Sigmoid colon (tissue), 7 donors: ENCODE results near the gene SHF. TPM values are rescaled to one million over a fixed set of nuclear protein-coding genes. Genes with fewer than 3 reads are reported as not detected.

Experiments used
- DNase-seq: peaks from one replicate; pipeline ENCODE4 v3.0.0-alpha.2; 2019
- H3K27ac ChIP-seq, 4 donors: fragments of 200-600 bp; sonication (generic); one replicate each; pipeline ENCODE4 v1.5.1; 2016 to 2019; ENCODE audit warnings: mild to moderate bottlenecking in 1 of 4
- H3K27me3 ChIP-seq, 3 donors: fragments of 200-600 bp; sonication (generic); one replicate each; pipeline ENCODE4 v1.5.1; 2019; ENCODE audit warnings: mild to moderate bottlenecking in 1 of 3
- H3K36me3 ChIP-seq, 4 donors: fragments of 200-600 bp; sonication (generic); one replicate each; pipeline ENCODE4 v1.5.1; 2016 to 2019
- H3K4me1 ChIP-seq, 4 donors: fragments of 200-600 bp; sonication (generic); one replicate each; pipeline ENCODE4 v1.5.1; 2017 to 2019
- H3K4me3 ChIP-seq, 4 donors: fragments of 200-600 bp; sonication (generic); one replicate each; pipeline ENCODE4 v1.5.1; 2017 to 2019; ENCODE audit warnings: mild to moderate bottlenecking in 2 of 4, moderate library complexity in 1 of 4
- H3K9me3 ChIP-seq, 4 donors: fragments of 200-600 bp in 3 of 4; sonication (generic) in 3 of 4; one replicate each; pipeline versions ENCODE4 v1.5.1 to v1.6.1; 2013 to 2019
- CTCF ChIP-seq, 4 experiments: fragments of 450-650 bp in 3 of 4; fragments of 200-600 bp in 1 of 4; IDR thresholded peaks; one replicate each; pipeline ENCODE4 v1.5.1; 2016 to 2019; ENCODE audit warnings: antibody characterized with exemption in 4 of 4, mild to moderate bottlenecking in 3 of 4, moderate library complexity in 2 of 4
- EP300 ChIP-seq, 4 donors: sonication (generic); formaldehyde crosslinking; IDR thresholded peaks; one replicate each; pipeline ENCODE4 v1.6.1; 2017; ENCODE audit warnings: antibody characterized with exemption in 4 of 4
- POLR2A ChIP-seq, 2 donors: fragments of 450-650 bp; IDR thresholded peaks; one replicate each; pipeline ENCODE4 v1.6.1; 2016; ENCODE audit warnings: antibody characterized with exemption in 2 of 2, mild to moderate bottlenecking in 2 of 2, moderate library complexity in 2 of 2
- POLR2AphosphoS5 ChIP-seq, 4 donors: sonication (generic); formaldehyde crosslinking; IDR thresholded peaks; one replicate each; pipeline ENCODE4 v1.6.1; 2017; ENCODE audit warnings: antibody characterized with exemption in 4 of 4
- WGBS, 2 donors: extraction: QIAGEN DNeasy Blood & Tissue Kit; methylation state at CpG; one replicate each; pipeline ENCODE4 v1.1.7; 2013; 5-methylcytosine and 5-hydroxymethylcytosine counted together
- intact Hi-C: fragments of 100-400 bp; cut with DNase I; formaldehyde crosslinking; loops from one replicate; pipeline ENCODE4 v1.15.1; 2023
- polyA plus RNA-seq, 3 donors: library from polyadenylated mRNA; stranded (reverse); fragments of 200-250 nt; gene quantifications; one replicate each; pipeline ENCODE4 v1.2.3, GENCODE V29; 2013
- total RNA-seq, 4 donors: library from RNA; depleted of rRNA; stranded (reverse); fragments of >200 nt; gene quantifications; one replicate each; pipeline ENCODE4 v1.1.0, GENCODE V29; 2016
- donor health status: healthy with polysubstance abuse.
- donor health status: Bipolar disorder and iron deficiency.
- donor health status: healthy.

SHF gene
- total and polyA plus RNA-seq, 7 donors: 3.5 to 28.5 (median 13.2) TPM

GRCh38 chr15:45200001-45200798 is 12.4 kb upstream of the SHF start:
- H3K4me3 ChIP-seq: peak overlapping the region; percentile 54 to 62 (median 60)
- H3K4me1 ChIP-seq: peaks cover 0 to 17% (median 7%) of the 10 kb centered on the region in 4 donors
- peak overlapping the region; percentile 93 to 98 (median 96) for H3K27ac ChIP-seq
- H3K36me3 ChIP-seq: no peaks in the 10 kb centered on the region
- no peaks in the 10 kb centered on the region for H3K27me3 ChIP-seq
- intact Hi-C loops: loop anchor here (2.0 to 5.0 kb wide), 4 partner anchors 79 to 435 kb away; partner anchors contain the start of genes GATM and SQOR
- DNase-seq: peak; percentile 98
- peak; percentile 93 to 96 (median 95) for TF ChIP-seq POLR2AphosphoS5 (IDR thresholded peaks at IDR 0.05)
- TF ChIP-seq CTCF (IDR thresholded peaks at IDR 0.05): no peak
- TF ChIP-seq POLR2A (IDR thresholded peaks at IDR 0.05): peak; percentile 86 to 91
- H3K9me3 ChIP-seq: no peaks in the 10 kb centered on the region
- 0% methylated on average over 34 of the region's 34 CpGs for WGBS, 2 donors

GRCh38 chr15:45199136-45199810 is 11.5 kb upstream of the SHF start:
- peak overlapping the region; percentile 93 to 98 (median 96) for H3K27ac ChIP-seq
- intact Hi-C loops: loop anchor here (10.0 kb wide), 1 partner anchor 774 kb away; the partner anchor contains the start of gene CTDSPL2
- TF ChIP-seq POLR2AphosphoS5 (IDR thresholded peaks at IDR 0.05) (no peak), EP300 (IDR thresholded peaks at IDR 0.05) (no peak), CTCF (IDR thresholded peaks at IDR 0.05) (no peak), POLR2A (IDR thresholded peaks at IDR 0.05) (no peak)

GRCh38 chr15:45198337-45199135 is 10.8 kb upstream of the SHF start:
- 0% methylated on average over 42 of the region's 42 CpGs for WGBS, 2 donors
- TF ChIP-seq CTCF (IDR thresholded peaks at IDR 0.05) (peak; percentile 41 to 82 (median 62)), POLR2A (IDR thresholded peaks at IDR 0.05) (peak; percentile 96 to 98), POLR2AphosphoS5 (IDR thresholded peaks at IDR 0.05) (peak; percentile 98 to 99 (median 99)), EP300 (IDR thresholded peaks at IDR 0.05) (peak in 1 of 4 donors; percentile 76)
- Histone ChIP-seq H3K4me3 (peak overlapping the region; percentile 54 to 62 (median 60)), H3K4me1 (peaks cover 0 to 17% (median 7%) of the 10 kb centered on the region in 4 donors), H3K36me3 (no peaks in the 10 kb centered on the region), H3K27ac (peak overlapping the region; percentile 93 to 98 (median 96)), H3K9me3 (no peaks in the 10 kb centered on the region), H3K27me3 (no peaks in the 10 kb centered on the region)
- intact Hi-C loops: loop anchor here (1.0 to 10.0 kb wide), 2 partner anchors 31 to 774 kb away; partner anchors contain the start of gene CTDSPL2
- DNase-seq: peak; percentile 99

More at GRCh38 chr15:45199136-45199810, 11.5 kb upstream of the SHF start:
- H3K4me3 ChIP-seq: peak overlapping the region; percentile 54 to 62 (median 60)
- H3K9me3 ChIP-seq: no peaks in the 10 kb centered on the region
- DNase-seq: no peak
- 0 to 1% methylated on average over 25 of the region's 25 CpGs for WGBS, 2 donors
- no peaks in the 10 kb centered on the region for H3K27me3 ChIP-seq
- no peaks in the 10 kb centered on the region for H3K36me3 ChIP-seq
- H3K4me1 ChIP-seq: peaks cover 0 to 17% (median 7%) of the 10 kb centered on the region in 4 donors

GRCh38 chr15:45197512-45197911 is 9.7 kb upstream of the SHF start:
- intact Hi-C loops: loop anchor here (10.0 kb wide), 1 partner anchor 773 kb away; the partner anchor contains the start of gene CTDSPL2
- no peak for DNase-seq
- H3K27me3 ChIP-seq: no peaks in the 10 kb centered on the region
- WGBS, 2 donors: 89 to 96% methylated on average over 3 of the region's 3 CpGs
- no peak for TF ChIP-seq POLR2A (IDR thresholded peaks at IDR 0.05)
- TF ChIP-seq EP300 (IDR thresholded peaks at IDR 0.05): no peak
- TF ChIP-seq POLR2AphosphoS5 (IDR thresholded peaks at IDR 0.05): no peak
- no peak for TF ChIP-seq CTCF (IDR thresholded peaks at IDR 0.05)
- H3K27ac ChIP-seq: peak overlapping the region in 2 of 4 donors; percentile 94 to 98
- peaks cover 0 to 17% (median 7%) of the 10 kb centered on the region in 4 donors for H3K4me1 ChIP-seq
- no peaks in the 10 kb centered on the region for H3K36me3 ChIP-seq
- no peaks in the 10 kb centered on the region for H3K9me3 ChIP-seq
- H3K4me3 ChIP-seq: peak overlapping the region in 1 of 4 donors; percentile 59
